Lower leg skin (tissue), 4 donors: ENCODE data around the gene ABCA7. TPM values are rescaled to one million over a fixed set of nuclear protein-coding genes. Genes with fewer than 3 reads are reported as not detected.

ENCODE experiments used
- DNase-seq, 2 donors: peaks; one replicate each; pipeline ENCODE4 v3.0.0-alpha.2; 2019; ENCODE audit warnings: low spot score in 2 of 2
- H3K4me3 ChIP-seq: fragments of 200-600 bp; sonication (generic); 2 replicates; pipeline ENCODE4 v1.5.1; 2017; ENCODE audit warnings: mild to moderate bottlenecking, low read depth; ENCODE audit not compliant: poor library complexity, severe bottlenecking
- POLR2A ChIP-seq, 2 donors: fragments of 450-650 bp; IDR thresholded peaks; one replicate each; pipeline ENCODE4 v1.6.1; 2016 to 2017; ENCODE audit warnings: antibody characterized with exemption in 2 of 2, mild to moderate bottlenecking in 1 of 2, moderate library complexity in 1 of 2
- WGBS, 2 donors: methylation state at CpG; one replicate each; pipeline ENCODE4 v1.1.5; 2018; 5-methylcytosine and 5-hydroxymethylcytosine counted together
- intact Hi-C: fragments of 100-400 bp; cut with DNase I; formaldehyde crosslinking; loops from one replicate; pipeline ENCODE4 v1.15.0; 2023; ENCODE audit warnings: low total_unique reads
- total RNA-seq, 4 donors: library from RNA; depleted of rRNA; stranded (reverse); fragments of >200 nt; gene quantifications; one replicate each; pipeline ENCODE4 v1.1.0, GENCODE V29; 2016
- TF ChIP-seq, protein P1 (sequence below), 3 donors: fragments of 450-650 bp; IDR thresholded peaks; one replicate each; pipeline ENCODE4 v1.5.1; 2016; ENCODE audit warnings: antibody characterized with exemption in 3 of 3, mild to moderate bottlenecking in 3 of 3, moderate library complexity in 2 of 3

ABCA7 gene
- total RNA-seq, 4 donors from 2014 or later: 30.3 to 39.8 (median 33.5) TPM

DNA sequence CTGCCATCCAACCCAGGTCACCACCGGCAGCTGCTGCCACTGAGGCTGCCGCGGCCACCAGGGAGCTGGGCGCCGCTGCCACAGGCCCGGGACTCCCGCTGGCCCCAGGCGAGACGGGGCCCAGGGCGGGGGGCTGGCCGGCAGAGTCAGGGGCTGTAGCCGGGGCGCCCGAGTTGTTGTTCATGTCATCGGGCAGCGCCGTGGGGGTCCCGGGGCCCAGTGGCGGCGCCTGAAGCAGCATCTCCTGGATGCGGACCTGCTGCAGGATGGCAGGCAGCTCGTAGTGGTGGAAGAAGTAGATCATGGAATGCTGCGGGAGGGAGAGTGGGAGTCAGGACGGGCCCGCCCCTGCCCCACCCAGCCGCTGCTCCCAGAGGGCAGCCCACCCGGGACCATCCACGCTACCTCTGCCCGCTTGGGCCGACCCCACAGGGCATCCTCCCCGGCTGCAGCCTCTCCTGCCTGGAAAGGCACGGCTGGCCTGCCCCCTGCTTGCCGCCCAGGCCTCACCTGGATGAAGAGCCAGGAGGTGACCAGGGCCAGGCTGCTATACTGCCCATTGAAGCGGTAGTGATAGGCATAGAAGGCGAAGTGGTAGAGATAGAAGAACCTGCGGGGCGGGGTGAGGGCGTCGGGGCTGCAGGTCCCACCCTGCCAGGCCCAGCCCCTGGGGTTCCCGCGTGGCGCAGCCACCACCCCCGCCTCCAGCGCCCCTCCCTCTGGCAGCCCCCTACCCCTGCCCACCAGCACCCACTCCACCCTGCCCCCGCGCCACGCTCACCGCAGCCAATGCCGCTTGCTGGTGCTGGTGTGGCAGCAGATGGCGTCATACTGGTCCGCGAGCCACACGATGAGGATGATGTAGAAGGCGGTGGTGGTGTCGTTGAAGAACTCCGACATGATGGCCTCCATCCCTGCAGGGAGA, 29.1 kb upstream of the ABCA7 start:
- 90% methylated on average over 47 to 49 of the region's 56 CpGs for WGBS, 2 donors
- TF ChIP-seq, protein P1, sequence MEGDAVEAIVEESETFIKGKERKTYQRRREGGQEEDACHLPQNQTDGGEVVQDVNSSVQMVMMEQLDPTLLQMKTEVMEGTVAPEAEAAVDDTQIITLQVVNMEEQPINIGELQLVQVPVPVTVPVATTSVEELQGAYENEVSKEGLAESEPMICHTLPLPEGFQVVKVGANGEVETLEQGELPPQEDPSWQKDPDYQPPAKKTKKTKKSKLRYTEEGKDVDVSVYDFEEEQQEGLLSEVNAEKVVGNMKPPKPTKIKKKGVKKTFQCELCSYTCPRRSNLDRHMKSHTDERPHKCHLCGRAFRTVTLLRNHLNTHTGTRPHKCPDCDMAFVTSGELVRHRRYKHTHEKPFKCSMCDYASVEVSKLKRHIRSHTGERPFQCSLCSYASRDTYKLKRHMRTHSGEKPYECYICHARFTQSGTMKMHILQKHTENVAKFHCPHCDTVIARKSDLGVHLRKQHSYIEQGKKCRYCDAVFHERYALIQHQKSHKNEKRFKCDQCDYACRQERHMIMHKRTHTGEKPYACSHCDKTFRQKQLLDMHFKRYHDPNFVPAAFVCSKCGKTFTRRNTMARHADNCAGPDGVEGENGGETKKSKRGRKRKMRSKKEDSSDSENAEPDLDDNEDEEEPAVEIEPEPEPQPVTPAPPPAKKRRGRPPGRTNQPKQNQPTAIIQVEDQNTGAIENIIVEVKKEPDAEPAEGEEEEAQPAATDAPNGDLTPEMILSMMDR (IDR thresholded peaks at IDR 0.05): no peak
- TF ChIP-seq POLR2A (IDR thresholded peaks at IDR 0.05): no peak
- no peak for DNase-seq
- H3K4me3 ChIP-seq: no peak overlapping the region
- intact Hi-C loops: no loop called here

DNA sequence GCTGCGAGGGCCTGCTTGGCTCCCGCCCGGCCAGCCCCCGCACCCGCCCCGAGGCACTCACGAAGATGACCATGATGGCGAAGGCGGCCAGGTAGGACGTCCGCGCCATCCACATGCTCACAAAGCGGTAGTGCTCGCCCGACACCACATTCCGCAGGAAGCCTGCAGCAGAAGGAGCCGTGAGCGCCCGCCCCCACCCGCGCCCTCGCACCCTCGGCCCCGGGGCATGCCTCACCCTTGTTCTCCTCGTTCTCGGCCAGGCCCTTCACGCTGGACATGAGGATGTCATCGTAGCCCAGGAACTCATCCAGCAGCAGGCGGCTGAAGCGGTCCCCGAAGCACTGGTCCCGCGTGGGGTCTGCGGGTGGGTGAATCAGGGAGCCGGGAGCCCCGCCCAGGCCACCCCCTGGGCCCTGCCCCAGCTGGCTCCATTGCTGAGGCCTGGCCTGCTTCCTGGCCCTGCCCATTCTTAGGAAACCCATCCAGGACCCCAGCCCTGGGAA, 28.0 kb upstream of the ABCA7 start:
- H3K4me3 ChIP-seq: no peak overlapping the region
- DNase-seq: no peak
- 89 to 92% methylated on average over 29 to 34 of the region's 36 CpGs for WGBS, 2 donors
- no peak for TF ChIP-seq POLR2A (IDR thresholded peaks at IDR 0.05)
- TF ChIP-seq, protein P1 (IDR thresholded peaks at IDR 0.05): no peak
- intact Hi-C loops: no loop called here

DNA sequence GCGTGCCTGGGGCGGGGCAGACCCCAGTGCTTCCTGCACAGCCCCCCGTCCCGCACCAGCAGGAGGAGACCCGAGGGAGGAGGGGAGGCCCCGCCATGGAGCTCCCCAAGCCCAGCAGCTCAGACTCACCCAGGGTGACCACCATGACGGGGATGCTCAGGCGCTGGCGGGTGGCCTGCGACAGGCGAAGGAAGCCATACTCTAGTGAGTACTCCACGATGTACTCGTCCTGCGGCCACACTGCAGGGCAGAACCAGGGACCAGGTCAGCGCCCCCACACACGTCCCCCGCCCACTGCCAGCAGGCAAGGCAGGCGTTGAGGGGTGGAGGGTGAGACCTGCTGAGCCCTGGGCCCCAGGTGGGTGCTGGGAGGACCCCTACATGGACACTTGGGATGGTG, 27.6 kb upstream of the ABCA7 start:
- 94% methylated on average over 10 to 11 of the region's 18 CpGs for WGBS, 2 donors
- H3K4me3 ChIP-seq: no peak overlapping the region
- DNase-seq: no peak
- TF ChIP-seq, protein P1 (IDR thresholded peaks at IDR 0.05): no peak
- no peak for TF ChIP-seq POLR2A (IDR thresholded peaks at IDR 0.05)
- intact Hi-C loops: no loop called here

DNA sequence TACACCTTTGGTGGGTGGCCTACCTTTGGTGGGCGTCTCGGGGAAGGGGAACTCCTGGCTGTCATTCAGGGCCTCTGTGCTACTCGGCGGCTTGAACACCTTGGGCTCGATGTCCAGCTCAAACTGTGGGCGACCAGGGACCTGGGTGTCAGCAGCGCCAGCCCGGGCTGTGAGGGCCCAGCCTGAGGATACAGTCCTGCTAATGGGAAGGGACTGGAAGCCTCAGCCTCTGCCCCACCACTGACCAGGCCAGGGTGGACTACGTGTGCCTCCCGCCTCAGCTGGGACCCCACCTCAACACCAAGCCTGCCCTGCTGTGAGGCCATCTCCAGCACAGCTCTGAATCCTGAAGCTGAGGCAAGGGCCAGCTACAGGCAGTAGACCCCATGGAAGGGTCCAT, 26.7 kb upstream of the ABCA7 start:
- intact Hi-C loops: no loop called here
- TF ChIP-seq, protein P1 (IDR thresholded peaks at IDR 0.05): no peak
- no peak for TF ChIP-seq POLR2A (IDR thresholded peaks at IDR 0.05)
- 83 to 88% methylated on average over 7 to 10 of the region's 10 CpGs for WGBS, 2 donors
- no peak overlapping the region for H3K4me3 ChIP-seq
- DNase-seq: no peak

DNA sequence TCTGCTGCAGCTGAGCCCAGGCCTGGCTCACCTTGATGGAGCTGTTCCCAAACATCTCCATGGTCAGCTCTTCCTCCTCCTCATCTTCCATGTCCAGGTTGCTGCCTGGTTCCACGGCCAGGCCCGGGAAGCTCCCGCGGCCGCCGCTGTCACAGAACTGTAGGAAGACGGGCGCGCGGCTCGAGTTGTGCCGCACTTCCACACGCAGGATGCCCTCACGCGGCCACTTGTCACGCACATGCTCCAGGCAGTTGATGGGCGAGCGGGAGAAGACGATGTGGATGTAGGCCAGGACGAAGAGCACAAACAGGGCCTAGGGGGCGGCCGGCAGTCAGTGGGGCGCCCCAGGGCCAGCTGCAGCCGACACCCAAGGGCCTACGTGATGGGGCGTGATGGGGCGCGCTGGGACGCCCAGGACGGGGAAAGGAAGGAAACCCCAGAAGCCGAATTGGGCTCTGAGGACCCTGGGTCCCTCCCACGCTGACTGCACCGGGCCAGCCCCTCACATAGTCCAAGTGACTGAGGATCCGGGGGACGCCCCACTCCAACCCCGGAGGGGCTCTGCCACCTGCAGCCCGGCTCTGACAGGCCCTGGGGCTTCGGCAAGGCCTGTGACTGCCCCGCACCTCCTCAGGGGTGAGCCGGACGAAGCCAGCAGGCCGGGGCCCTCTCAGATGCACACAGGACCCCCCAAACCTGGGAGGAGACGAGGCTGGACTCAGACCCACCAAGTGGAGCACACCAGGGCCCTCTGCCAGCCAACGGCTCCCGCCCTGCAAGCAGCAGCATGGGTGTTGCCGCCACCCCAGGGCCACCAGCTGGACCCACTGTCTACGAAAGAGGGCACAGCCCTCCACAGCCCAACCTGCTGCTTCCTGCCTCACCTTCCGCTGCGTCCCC, 25.5 kb upstream of the ABCA7 start:
- DNase-seq: no peak
- WGBS, 2 donors: 84 to 87% methylated on average over 41 to 42 of the region's 49 CpGs
- intact Hi-C loops: no loop called here
- no peak for TF ChIP-seq POLR2A (IDR thresholded peaks at IDR 0.05)
- TF ChIP-seq, protein P1 (IDR thresholded peaks at IDR 0.05): no peak
- H3K4me3 ChIP-seq: no peak overlapping the region
